Mammary epithelial cell (primary cell): ENCODE measurements around the gene SLC9A7.
A peak's percentile ranks its signal among the peaks of the same experiment; 100 is the strongest.

Experiments used
- EZH2 ChIP-seq: IDR thresholded peaks from 2 replicates; pipeline ENCODE4 v1.6.1; 2012; ENCODE audit warnings: low read length, inconsistent platforms, borderline replicate concordance
- TF ChIP-seq, protein P1 (sequence below), 2 donors: IDR thresholded peaks in 1 of 2; conservative IDR thresholded peaks in 1 of 2; 2 replicates each; pipeline ENCODE4 v1.5.1; 2011 to 2012; ENCODE audit warnings: inconsistent platforms in 2 of 2, low read length in 2 of 2, mild to moderate bottlenecking in 2 of 2, control low read depth in 1 of 2, low read depth in 1 of 2; ENCODE audit not compliant: insufficient read depth in 1 of 2; ENCODE audit errors: extremely low read depth in 1 of 2

DNA sequence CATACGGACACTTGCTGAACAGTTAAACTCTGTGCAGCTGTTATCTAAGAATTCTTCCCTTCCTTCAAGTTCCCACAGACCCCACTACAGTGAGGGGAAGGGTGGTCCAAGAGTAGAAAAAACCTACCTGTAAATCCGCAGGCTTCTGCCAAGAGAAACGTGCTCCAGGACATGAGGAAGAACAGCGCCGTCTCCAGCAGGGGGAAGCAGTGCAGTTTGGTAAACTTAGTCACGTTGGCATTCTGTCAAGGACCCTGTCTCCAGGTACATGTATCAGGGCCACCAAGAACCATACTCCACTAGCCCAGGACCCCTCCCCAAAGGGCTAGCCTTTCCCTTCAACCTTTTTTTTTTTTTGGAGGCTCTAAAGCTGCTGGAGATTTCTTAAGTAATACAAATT is 105.4 kb downstream of the SLC9A7 start:
- TF ChIP-seq, protein P1, sequence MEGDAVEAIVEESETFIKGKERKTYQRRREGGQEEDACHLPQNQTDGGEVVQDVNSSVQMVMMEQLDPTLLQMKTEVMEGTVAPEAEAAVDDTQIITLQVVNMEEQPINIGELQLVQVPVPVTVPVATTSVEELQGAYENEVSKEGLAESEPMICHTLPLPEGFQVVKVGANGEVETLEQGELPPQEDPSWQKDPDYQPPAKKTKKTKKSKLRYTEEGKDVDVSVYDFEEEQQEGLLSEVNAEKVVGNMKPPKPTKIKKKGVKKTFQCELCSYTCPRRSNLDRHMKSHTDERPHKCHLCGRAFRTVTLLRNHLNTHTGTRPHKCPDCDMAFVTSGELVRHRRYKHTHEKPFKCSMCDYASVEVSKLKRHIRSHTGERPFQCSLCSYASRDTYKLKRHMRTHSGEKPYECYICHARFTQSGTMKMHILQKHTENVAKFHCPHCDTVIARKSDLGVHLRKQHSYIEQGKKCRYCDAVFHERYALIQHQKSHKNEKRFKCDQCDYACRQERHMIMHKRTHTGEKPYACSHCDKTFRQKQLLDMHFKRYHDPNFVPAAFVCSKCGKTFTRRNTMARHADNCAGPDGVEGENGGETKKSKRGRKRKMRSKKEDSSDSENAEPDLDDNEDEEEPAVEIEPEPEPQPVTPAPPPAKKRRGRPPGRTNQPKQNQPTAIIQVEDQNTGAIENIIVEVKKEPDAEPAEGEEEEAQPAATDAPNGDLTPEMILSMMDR (conservative IDR thresholded peaks at IDR 0.05 in 1 of 2, IDR thresholded peaks at IDR 0.05 in 1 of 2; ENCODE audit: extremely low read depth in 1 of 2, insufficient read depth in 1 of 2, low read depth in 1 of 2, low read length in 2 of 2), result peak; percentile 41 to 63
- no peak for TF ChIP-seq EZH2
